ENCODE measurements around the gene STX8. TPM values are rescaled to one million over a fixed set of nuclear protein-coding genes. Genes with fewer than 3 reads are reported as not detected.
"Not testable (repeated sequence)": the region's sequence is repeated elsewhere in the genome, so short reads cannot be mapped to it uniquely, and the experiment has no call there.

The STX8 gene
- total RNA-seq, 1 donor from 2014 or later = 61.0 TPM

GRCh38 chr17:9261081-9262012, 314.3 kb downstream of the STX8 start:
- no peak for DNase-seq
- peaks cover 9% of the 10 kb centered on the region for H3K4me1 Mint-ChIP-seq (ENCODE audit: low read depth, unreplicated experiment)
- H3K9me3 Mint-ChIP-seq (ENCODE audit: unreplicated experiment) = no peaks in the 10 kb centered on the region
- no peaks in the 10 kb centered on the region for H3K36me3 Mint-ChIP-seq (ENCODE audit: unreplicated experiment)
- no peak for TF ChIP-seq CTCF (IDR thresholded peaks at IDR 0.05; ENCODE audit: partially characterized antibody, unreplicated experiment)
- H3K4me3 Mint-ChIP-seq (ENCODE audit: unreplicated experiment) = no peak overlapping the region
- no peaks in the 10 kb centered on the region for H3K27me3 Mint-ChIP-seq (ENCODE audit: unreplicated experiment)
- no peak overlapping the region for H3K27ac Mint-ChIP-seq (ENCODE audit: unreplicated experiment)

- DNase-seq = no peak
- H3K4me1 Mint-ChIP-seq (ENCODE audit: low read depth, unreplicated experiment) = peaks cover 9% of the 10 kb centered on the region
- TF ChIP-seq CTCF (IDR thresholded peaks at IDR 0.05; ENCODE audit: partially characterized antibody, unreplicated experiment) = no peak
- no peaks in the 10 kb centered on the region for H3K27me3 Mint-ChIP-seq (ENCODE audit: unreplicated experiment)
- H3K4me3 Mint-ChIP-seq (ENCODE audit: unreplicated experiment) = no peak overlapping the region
- H3K27ac Mint-ChIP-seq (ENCODE audit: unreplicated experiment) = no peak overlapping the region
- no peaks in the 10 kb centered on the region for H3K36me3 Mint-ChIP-seq (ENCODE audit: unreplicated experiment)
- H3K9me3 Mint-ChIP-seq (ENCODE audit: unreplicated experiment) = peaks cover 2% of the 10 kb centered on the region
Measured at GRCh38 chr17:9259419-9259818, 316.2 kb downstream of the STX8 start.

GRCh38 chr17:9258115-9259015, 317.3 kb downstream of the STX8 start:
- H3K9me3 Mint-ChIP-seq (ENCODE audit: unreplicated experiment) = peaks cover 2% of the 10 kb centered on the region
- no peaks in the 10 kb centered on the region for H3K36me3 Mint-ChIP-seq (ENCODE audit: unreplicated experiment)
- no peak for TF ChIP-seq CTCF (IDR thresholded peaks at IDR 0.05; ENCODE audit: partially characterized antibody, unreplicated experiment)
- DNase-seq = no peak
- H3K4me3 Mint-ChIP-seq (ENCODE audit: unreplicated experiment) = no peak overlapping the region
- no peaks in the 10 kb centered on the region for H3K27me3 Mint-ChIP-seq (ENCODE audit: unreplicated experiment)
- peaks cover 9% of the 10 kb centered on the region for H3K4me1 Mint-ChIP-seq (ENCODE audit: low read depth, unreplicated experiment)
- no peak overlapping the region for H3K27ac Mint-ChIP-seq (ENCODE audit: unreplicated experiment)

DNA sequence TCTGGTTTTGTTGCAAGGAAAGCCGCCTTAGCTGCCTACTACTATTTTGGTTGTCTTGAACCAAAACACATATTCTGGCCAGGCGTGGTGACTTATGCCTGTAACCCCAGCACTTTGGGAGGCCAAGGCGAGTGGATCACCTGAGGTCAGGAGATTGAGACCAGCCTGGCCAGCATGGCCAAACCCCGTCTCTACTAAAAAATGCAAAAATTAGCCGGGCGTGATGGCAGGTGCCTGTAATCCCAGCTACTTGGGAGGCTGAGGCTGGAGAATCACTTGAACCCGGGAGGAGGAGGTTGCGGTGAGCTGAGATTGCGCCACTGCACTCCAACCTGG, 318.0 kb downstream of the STX8 start:
- not testable (repeated sequence) for H3K36me3 Mint-ChIP-seq (ENCODE audit: unreplicated experiment); H3K4me3 Mint-ChIP-seq (ENCODE audit: unreplicated experiment); H3K4me1 Mint-ChIP-seq (ENCODE audit: low read depth, unreplicated experiment); H3K27me3 Mint-ChIP-seq (ENCODE audit: unreplicated experiment); H3K9me3 Mint-ChIP-seq (ENCODE audit: unreplicated experiment); DNase-seq; H3K27ac Mint-ChIP-seq (ENCODE audit: unreplicated experiment)

GRCh38 chr17:9256751-9257629, 318.6 kb downstream of the STX8 start:
- H3K27ac Mint-ChIP-seq (ENCODE audit: unreplicated experiment) = no peak overlapping the region
- DNase-seq = no peak
- peaks cover 2% of the 10 kb centered on the region for H3K9me3 Mint-ChIP-seq (ENCODE audit: unreplicated experiment)
- no peaks in the 10 kb centered on the region for H3K27me3 Mint-ChIP-seq (ENCODE audit: unreplicated experiment)
- H3K36me3 Mint-ChIP-seq (ENCODE audit: unreplicated experiment) = peaks cover 3% of the 10 kb centered on the region
- H3K4me1 Mint-ChIP-seq (ENCODE audit: low read depth, unreplicated experiment) = peaks cover 9% of the 10 kb centered on the region
- no peak overlapping the region for H3K4me3 Mint-ChIP-seq (ENCODE audit: unreplicated experiment)
- TF ChIP-seq CTCF (IDR thresholded peaks at IDR 0.05; ENCODE audit: partially characterized antibody, unreplicated experiment) = no peak
